ENCODE measurements around the gene VARS2. TPM values are rescaled to one million over a fixed set of nuclear protein-coding genes. Genes with fewer than 3 reads are reported as not detected.

Gene VARS2
- polyA plus RNA-seq, 1 experiment = 10.3 TPM

DNA sequence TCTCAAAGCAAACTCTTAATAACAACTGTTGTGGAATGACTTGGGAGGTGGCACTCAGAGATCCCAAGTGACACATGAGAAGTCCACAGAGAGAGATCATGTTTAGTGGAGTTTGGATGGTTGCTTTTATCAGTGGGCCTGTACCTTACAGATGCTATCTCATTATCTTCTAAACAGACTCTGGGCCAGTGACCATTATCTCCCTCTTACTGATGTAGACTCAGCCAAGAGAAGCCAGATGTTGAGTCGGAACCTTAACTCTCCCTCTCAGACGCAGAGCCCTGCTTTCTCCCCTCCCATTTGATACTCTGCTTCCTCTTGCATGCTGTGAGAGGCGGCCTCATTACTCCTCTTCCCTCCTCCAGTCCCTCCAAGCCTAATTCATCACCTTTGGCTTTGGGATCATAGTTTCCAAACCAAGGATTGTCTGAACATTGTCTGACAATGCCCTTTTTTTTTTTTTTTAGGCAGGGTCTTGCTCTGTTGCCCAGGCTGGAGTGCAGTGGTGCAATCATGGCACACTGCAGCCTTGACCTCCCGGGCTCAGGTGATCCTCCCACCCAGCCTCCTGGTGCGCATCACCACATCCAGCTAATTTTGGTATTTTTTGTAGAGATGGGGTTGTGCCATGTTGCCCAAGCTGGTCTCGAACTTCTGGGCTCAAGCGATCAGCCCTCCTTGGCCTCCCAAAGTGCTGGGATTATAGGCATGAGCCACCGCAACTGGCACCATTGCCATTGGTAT lies 34.2 kb upstream of the VARS2 start:
- no peak overlapping the region for H3K4me3 ChIP-seq (ENCODE audit: low read depth, low read length)
- ChIA-PET CTCF (interaction anchor here (1.2 to 3.1 kb wide), 5 partner anchors 58 to 201 kb away, joined by 3 to 10 read pairs (median 5); no protein-coding TSS in a partner anchor), POLR2A (no interaction called here)
- H3K27me3 ChIP-seq (ENCODE audit: control insufficient read depth, insufficient read depth, low read length) = no peaks in the 10 kb centered on the region
- TF ChIP-seq CTCF (IDR thresholded peaks at IDR 0.05; ENCODE audit: low read depth, low read length) = no peak
- H3K9me3 ChIP-seq (ENCODE audit: control insufficient read depth, insufficient read depth, low read length) = no peaks in the 10 kb centered on the region; the same call in 1 of the 2 replicates
- H3K27ac ChIP-seq (ENCODE audit: low read depth, low read length) = no peak overlapping the region
- DNase-seq (ENCODE audit: low read depth, low spot score) = no peak

DNA sequence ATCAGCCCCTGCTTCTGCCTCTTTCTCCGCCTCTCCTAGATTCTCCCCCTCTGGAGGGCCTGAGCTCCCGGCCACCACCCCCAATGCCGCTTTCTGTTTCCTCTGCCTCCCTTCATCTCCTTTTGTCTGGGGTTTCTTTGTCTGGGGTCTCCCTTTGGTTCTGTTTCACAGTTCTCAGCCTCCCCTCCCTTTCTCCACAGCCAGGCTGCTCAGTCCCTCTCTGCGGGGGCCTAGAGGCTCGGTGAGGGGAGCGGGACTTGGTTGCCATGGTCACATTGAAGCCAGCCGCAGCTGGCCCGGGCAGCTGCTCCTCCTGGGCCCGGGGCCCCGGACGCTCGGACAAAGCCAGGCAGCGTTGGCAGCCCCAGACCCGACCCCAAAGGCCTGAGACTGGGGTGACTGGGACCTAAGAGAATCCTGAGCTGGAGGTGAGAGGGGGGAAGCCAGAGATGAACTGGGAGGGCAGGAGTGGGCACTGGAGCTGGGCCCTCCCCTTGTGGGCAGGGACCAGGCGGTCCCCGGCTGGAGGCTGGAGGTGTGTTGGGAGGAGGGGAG lies 33.3 kb upstream of the VARS2 start:
- no peak for TF ChIP-seq CTCF (IDR thresholded peaks at IDR 0.05; ENCODE audit: low read depth, low read length)
- Histone ChIP-seq H3K9me3 (ENCODE audit: control insufficient read depth, insufficient read depth, low read length) (no peaks in the 10 kb centered on the region; the same call in 1 of the 2 replicates), H3K4me3 (ENCODE audit: low read depth, low read length) (no peak overlapping the region), H3K27me3 (ENCODE audit: control insufficient read depth, insufficient read depth, low read length) (no peaks in the 10 kb centered on the region), H3K27ac (ENCODE audit: low read depth, low read length) (peak overlapping the region; percentile 39)
- ChIA-PET CTCF (interaction anchor here (0.5 to 3.6 kb wide), 7 partner anchors 52 to 206 kb away, joined by 3 to 19 read pairs (median 4); no protein-coding TSS in a partner anchor), POLR2A (no interaction called here)
- DNase-seq (ENCODE audit: low read depth, low spot score) = no peak

DNA sequence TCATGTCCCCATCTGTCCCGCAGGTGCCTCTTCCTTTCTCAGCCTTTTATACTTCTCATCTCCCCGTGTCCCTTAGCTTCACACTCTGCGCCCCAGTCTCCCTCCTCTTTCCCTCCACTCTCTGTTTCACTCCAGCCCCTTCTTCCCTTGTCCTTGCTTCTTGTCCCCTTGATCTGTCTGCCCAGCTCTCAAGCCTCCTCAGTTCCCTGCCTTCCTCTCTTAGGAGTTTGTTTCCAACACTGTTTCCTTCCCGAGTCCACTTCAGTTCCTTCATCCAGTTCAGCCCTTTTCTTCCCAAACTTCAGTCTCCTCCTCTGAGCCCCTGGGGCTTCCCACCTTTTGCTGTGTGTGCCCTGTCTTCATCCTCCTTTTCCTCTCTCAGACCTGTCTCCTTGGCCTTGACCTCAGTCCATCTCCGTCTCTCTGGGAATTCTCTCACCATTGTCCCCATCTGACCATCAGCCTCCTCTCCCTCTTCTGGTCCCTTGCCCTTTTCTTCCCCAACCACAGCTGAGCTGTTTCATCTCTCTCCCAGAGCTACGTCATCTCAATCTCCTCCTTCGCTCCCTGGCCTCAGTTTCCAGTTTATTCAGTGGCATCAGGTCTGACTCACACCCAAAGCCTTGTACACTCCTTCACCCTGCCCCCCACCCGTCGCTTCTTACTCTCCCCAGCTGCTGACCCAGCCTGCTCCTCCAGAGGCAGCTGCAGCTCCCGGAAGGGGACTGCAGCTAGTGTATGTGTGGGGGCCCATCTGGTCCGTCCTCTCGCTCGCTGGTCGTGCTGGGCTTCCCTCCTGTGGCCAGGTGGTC lies 32.4 kb upstream of the VARS2 start:
- H3K27ac ChIP-seq (ENCODE audit: low read depth, low read length) = peak overlapping the region; percentile 39
- DNase-seq (ENCODE audit: low read depth, low spot score) = peak; percentile 34
- H3K27me3 ChIP-seq (ENCODE audit: control insufficient read depth, insufficient read depth, low read length) = no peaks in the 10 kb centered on the region
- no peaks in the 10 kb centered on the region; the same call in 1 of the 2 replicates for H3K9me3 ChIP-seq (ENCODE audit: control insufficient read depth, insufficient read depth, low read length)
- H3K4me3 ChIP-seq (ENCODE audit: low read depth, low read length) = no peak overlapping the region
- POLR2A ChIA-PET = interaction anchor here (0.6 to 1.3 kb wide), 4 partner anchors 20 to 137 kb away, joined by 3 to 4 read pairs (median 4); partner anchors contain the start of gene IER3
- TF ChIP-seq CTCF (IDR thresholded peaks at IDR 0.05; ENCODE audit: low read depth, low read length) = no peak
- CTCF ChIA-PET = interaction anchor here (0.5 to 3.6 kb wide), 17 partner anchors 33 to 206 kb away, joined by 3 to 19 read pairs (median 5); partner anchors contain the start of gene VARS2

DNA sequence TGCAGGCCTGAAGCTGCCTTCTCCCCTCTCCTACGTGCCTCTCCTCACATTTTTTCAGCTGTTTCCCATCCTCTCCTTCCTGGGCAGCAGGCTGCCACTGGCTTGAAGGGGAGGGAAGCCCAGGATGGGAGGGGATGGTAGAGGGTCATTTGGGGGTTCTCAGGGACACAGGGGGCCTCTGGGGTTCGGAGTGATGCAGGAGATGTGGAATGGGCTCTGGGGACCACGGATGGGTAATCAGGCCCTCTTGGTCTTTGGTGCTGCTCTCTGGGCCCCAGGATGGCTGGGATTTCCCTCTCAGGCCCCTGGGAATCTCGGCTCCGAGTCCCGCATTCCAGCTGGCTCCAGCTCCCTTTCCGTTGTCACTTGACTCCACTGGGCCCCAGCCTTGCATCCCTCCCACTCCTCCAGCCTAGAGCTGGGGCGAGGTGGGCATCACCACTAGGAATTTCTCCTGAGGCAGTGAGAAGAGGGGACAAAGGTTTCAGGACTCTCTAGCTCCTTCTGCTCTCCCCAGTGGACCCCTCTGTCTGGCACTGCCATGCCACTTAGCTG lies 31.8 kb upstream of the VARS2 start:
- DNase-seq (ENCODE audit: low read depth, low spot score) = no peak
- ChIA-PET CTCF (interaction anchor here (0.6 to 3.6 kb wide), 12 partner anchors 32 to 205 kb away, joined by 3 to 19 read pairs (median 6); partner anchors contain the start of gene VARS2), POLR2A (interaction anchor here (0.7 to 1.3 kb wide), 3 partner anchors 21 to 138 kb away, joined by 3 to 4 read pairs (median 4); partner anchors contain the start of gene IER3)
- no peaks in the 10 kb centered on the region for H3K27me3 ChIP-seq (ENCODE audit: control insufficient read depth, insufficient read depth, low read length)
- H3K9me3 ChIP-seq (ENCODE audit: control insufficient read depth, insufficient read depth, low read length) = no peaks in the 10 kb centered on the region; the same call in 1 of the 2 replicates
- no peak for TF ChIP-seq CTCF (IDR thresholded peaks at IDR 0.05; ENCODE audit: low read depth, low read length)
- H3K27ac ChIP-seq (ENCODE audit: low read depth, low read length) = peak overlapping the region; percentile 39
- H3K4me3 ChIP-seq (ENCODE audit: low read depth, low read length) = no peak overlapping the region

Data from AG04450 (cell line).